ENCODE results near the gene LSM7. TPM values are rescaled to one million over a fixed set of nuclear protein-coding genes. Genes with fewer than 3 reads are reported as not detected.

The LSM7 gene
- total RNA-seq, 2 experiments from 2014 or later, result 144 to 146 TPM

- H3K27me3 Mint-ChIP-seq (ENCODE audit: low read depth), result peaks cover 26% of the 10 kb centered on the region
- ATAC-seq (no peak), DNase-seq (no peak)
- peaks cover 2% of the 10 kb centered on the region for H3K36me3 Mint-ChIP-seq (ENCODE audit: low read depth)
- peaks cover 4% of the 10 kb centered on the region for H3K4me1 Mint-ChIP-seq (ENCODE audit: low read depth)
- ChIA-PET POLR2A (interaction anchor here (0.6 kb wide), 1 partner anchor 11 kb away, joined by 3 read pairs; no protein-coding TSS in a partner anchor), CTCF (no interaction called here)
- no peak overlapping the region for H3K27ac Mint-ChIP-seq
- H3K9me3 Mint-ChIP-seq (ENCODE audit: insufficient read depth), result no peaks in the 10 kb centered on the region
- no peak overlapping the region for H3K4me3 Mint-ChIP-seq
These were observed 27.9 kb downstream of the LSM7 start for GRCh38 chr19:2300533-2300932.

- Mint-ChIP-seq H3K27ac (no peak overlapping the region), H3K27me3 (ENCODE audit: low read depth) (peaks cover under 1% of the 10 kb centered on the region), H3K36me3 (ENCODE audit: low read depth) (peaks cover 20% of the 10 kb centered on the region), H3K9me3 (ENCODE audit: insufficient read depth) (no peaks in the 10 kb centered on the region), H3K4me1 (ENCODE audit: low read depth) (peaks cover 13% of the 10 kb centered on the region), H3K4me3 (no peak overlapping the region)
- DNase-seq (no peak), ATAC-seq (no peak)
- ChIA-PET POLR2A (no interaction called here), CTCF (no interaction called here)
These were observed 32.2 kb downstream of the LSM7 start for GRCh38 chr19:2296141-2296540.

DNA sequence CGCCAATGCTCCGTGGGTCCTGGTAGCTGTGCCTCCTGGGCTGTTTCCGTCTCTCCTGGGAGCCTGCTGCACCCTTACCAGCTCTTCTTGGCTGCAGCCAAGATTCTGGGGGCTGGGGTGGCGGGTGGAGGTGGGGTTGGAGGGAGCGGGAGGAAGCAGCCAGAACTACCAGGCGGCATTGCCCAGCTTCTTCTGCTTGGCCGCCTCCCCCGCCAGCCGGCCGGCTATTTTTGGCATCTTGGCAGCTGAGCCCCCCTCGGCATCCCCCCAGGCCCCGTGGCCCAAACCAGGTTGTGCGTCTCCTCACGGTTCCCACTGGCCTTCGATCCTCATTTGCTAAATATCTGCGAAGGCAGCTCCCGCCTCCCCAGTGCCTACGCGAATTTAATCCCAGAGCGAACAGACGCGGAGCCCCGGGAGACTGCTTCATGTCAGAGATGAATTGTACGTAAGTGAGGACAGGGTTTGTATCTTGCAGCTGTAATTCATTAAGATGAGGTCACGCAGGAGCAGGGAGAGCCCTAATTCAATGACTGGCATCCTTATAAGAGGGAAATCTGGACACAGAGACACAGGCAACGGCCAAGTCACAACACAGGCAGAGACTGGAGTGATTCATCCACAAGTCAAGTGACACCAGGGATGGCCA is 33.6 kb downstream of the LSM7 start:
- ChIA-PET CTCF (interaction anchor here (1.0 kb wide), 1 partner anchor 24 kb away, joined by 3 read pairs; no protein-coding TSS in a partner anchor), POLR2A (interaction anchor here (1.1 kb wide), 1 partner anchor 20 kb away, joined by 3 read pairs; no protein-coding TSS in a partner anchor)
- Mint-ChIP-seq H3K9me3 (ENCODE audit: insufficient read depth) (no peaks in the 10 kb centered on the region), H3K36me3 (ENCODE audit: low read depth) (peaks cover 25% of the 10 kb centered on the region), H3K4me3 (no peak overlapping the region), H3K27ac (no peak overlapping the region), H3K27me3 (ENCODE audit: low read depth) (no peaks in the 10 kb centered on the region), H3K4me1 (ENCODE audit: low read depth) (peaks cover 19% of the 10 kb centered on the region)
- ATAC-seq, result no peak
- no peak for DNase-seq

DNA sequence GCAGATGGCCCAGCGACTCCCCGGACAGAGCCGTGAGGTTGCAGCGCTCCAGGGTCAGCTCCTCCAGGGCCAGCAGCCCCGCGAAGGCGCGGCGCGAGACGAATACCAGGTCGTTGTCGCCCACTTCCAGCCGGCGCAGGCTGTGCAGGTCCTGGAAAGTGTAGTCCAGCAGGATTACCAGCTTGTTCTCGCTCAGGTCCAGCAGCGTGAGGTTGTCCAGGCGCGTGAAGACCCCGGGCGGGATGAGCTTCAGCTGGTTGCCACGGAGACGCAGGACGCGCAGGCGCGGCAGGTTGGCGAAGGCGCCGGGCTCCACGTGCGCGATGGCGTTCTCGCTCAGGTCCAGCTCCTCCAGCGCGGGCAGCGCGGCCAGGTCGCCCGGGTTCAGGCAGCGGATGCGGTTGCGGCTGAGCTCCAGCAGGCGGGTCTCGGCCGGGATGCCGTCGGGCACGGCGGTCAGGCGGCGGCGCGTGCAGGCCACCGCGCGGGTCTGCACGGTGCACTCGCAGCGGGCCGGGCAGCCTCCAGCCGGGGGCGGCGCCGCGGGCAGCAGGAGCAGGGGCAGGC is 37.1 kb downstream of the LSM7 start:
- Mint-ChIP-seq H3K4me1 (ENCODE audit: low read depth) (peaks cover 41% of the 10 kb centered on the region), H3K36me3 (ENCODE audit: low read depth) (peaks cover 25% of the 10 kb centered on the region), H3K4me3 (peak overlapping the region; percentile 82), H3K9me3 (ENCODE audit: insufficient read depth) (no peaks in the 10 kb centered on the region), H3K27ac (peak overlapping the region; percentile 87), H3K27me3 (ENCODE audit: low read depth) (peaks cover 5% of the 10 kb centered on the region)
- no peak for DNase-seq
- POLR2A ChIA-PET, result interaction anchor here (1.0 kb wide), 1 partner anchor 12 kb away, joined by 4 read pairs; no protein-coding TSS in a partner anchor
- ATAC-seq, result no peak
- CTCF ChIA-PET, result interaction anchor here (0.6 kb wide), 1 partner anchor 357 kb away, joined by 3 read pairs; no protein-coding TSS in a partner anchor

DNA sequence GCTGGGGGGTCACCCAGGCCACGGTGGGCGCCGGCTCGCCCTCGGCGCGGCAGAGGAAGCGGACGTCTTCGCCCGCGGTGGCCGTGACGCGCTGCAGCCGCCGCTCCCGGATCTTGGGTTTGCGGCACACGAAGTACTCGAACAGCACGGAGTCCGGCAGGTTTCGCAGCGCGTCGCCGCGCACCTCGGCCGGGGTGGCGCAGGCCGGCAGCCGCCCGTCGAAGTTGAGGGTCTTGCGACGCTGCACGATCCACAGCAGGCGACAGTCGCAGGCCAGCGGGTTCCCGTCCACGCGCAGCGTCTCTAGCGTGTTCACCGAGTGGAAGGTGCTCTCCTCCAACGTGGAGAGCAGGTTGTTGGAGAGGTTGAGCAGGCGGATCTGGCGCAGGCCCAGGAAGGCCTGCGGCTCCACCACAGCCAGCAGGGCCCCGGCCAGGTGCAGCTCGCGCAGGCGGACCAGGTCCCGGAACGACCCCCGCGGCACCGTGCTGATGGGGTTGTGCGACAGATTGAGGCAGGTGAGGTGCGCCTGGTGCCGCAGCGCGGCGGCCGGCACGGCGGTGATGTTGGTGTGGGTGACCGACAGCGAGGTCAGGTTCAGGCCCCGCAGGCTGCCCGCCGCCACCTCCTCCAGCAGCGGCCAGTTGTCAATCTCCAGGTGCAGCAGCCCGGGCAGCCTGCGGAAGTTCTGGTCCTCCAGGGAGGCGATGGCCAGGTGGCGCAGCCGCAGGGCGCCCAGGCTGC is 37.8 kb downstream of the LSM7 start:
- DNase-seq (peak; percentile 51), ATAC-seq (peak; percentile 34)
- Mint-ChIP-seq H3K36me3 (ENCODE audit: low read depth) (peaks cover 25% of the 10 kb centered on the region), H3K4me3 (peak overlapping the region; percentile 82), H3K9me3 (ENCODE audit: insufficient read depth) (no peaks in the 10 kb centered on the region), H3K27ac (peak overlapping the region; percentile 87), H3K4me1 (ENCODE audit: low read depth) (peaks cover 41% of the 10 kb centered on the region), H3K27me3 (ENCODE audit: low read depth) (peaks cover 5% of the 10 kb centered on the region)
- POLR2A ChIA-PET, result no interaction called here
- CTCF ChIA-PET, result no interaction called here

- Mint-ChIP-seq H3K4me3 (peak overlapping the region; percentile 85), H3K27ac (peak overlapping the region; percentile 97), H3K9me3 (ENCODE audit: insufficient read depth) (no peaks in the 10 kb centered on the region), H3K27me3 (ENCODE audit: low read depth) (peaks cover 5% of the 10 kb centered on the region), H3K36me3 (ENCODE audit: low read depth) (peaks cover 17% of the 10 kb centered on the region), H3K4me1 (ENCODE audit: low read depth) (peaks cover 39% of the 10 kb centered on the region)
- POLR2A ChIA-PET, result interaction anchor here (0.7 to 1.3 kb wide), 5 partner anchors 10 to 186 kb away, joined by 3 to 4 read pairs (median 3); partner anchors contain the start of gene GADD45B
- peak; percentile 81 for ATAC-seq
- CTCF ChIA-PET, result interaction anchor here (0.7 to 2.5 kb wide), 4 partner anchors 14 to 105 kb away, joined by 3 to 15 read pairs (median 4); no protein-coding TSS in a partner anchor
- peak; percentile 82 for DNase-seq
These were observed 38.5 kb downstream of the LSM7 start for GRCh38 chr19:2289714-2290435.

DNA sequence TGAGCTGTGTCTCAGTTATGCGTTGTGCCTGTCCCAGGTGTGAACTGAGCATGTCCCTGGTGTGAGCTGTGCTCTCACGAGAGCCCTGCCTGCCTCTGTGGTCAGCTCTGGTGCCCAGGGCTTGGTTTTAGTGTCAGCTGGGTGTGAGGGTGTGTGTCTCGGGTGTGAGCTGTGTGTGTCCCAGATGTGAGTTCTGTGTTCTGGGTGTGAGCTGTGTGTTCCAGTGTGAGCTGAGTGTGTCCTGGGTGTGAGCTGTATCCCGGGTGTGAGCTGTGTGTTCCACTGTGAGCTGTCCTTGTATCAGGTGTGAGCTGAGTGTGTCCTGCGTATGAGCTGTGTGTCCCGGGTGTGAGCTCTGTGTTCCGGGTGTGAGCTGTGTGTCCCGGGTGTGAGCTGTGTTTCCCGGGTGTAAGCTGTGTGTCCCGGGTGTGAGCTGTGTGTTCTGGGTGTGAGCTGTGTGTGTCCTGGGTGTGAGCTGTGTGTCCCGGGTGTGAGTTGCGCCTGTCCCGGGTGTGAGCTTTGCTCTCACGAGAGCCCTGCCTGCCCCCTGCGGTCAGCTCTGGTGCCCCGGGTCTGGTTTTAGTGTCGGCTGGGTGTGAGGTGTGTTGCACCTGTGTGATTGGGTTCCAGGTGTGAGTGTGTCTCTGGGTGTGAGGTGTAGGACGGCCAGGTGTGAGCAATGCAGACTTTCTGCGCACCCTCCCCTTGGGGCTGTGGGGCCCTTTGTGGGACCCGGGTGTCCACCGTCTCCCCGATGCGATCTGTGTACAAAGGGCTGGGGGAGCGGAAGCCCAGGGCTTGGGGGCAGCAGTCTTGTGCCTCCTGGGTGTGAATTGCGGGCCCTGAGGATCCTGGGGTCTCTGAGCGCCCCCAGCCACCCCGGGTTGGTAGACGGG is 39.3 kb downstream of the LSM7 start:
- ATAC-seq (peak; percentile 26), DNase-seq (no peak)
- ChIA-PET POLR2A (interaction anchor here (0.7 to 1.3 kb wide), 6 partner anchors 11 to 332 kb away, joined by 3 to 4 read pairs (median 3); partner anchors contain the start of gene GADD45B), CTCF (interaction anchor here (0.7 to 2.5 kb wide), 6 partner anchors 13 to 131 kb away, joined by 3 to 15 read pairs (median 4); partner anchors contain the start of genes LSM7 and SPPL2B)
- H3K36me3 Mint-ChIP-seq (ENCODE audit: low read depth), result peaks cover 16% of the 10 kb centered on the region
- H3K4me1 Mint-ChIP-seq (ENCODE audit: low read depth), result peaks cover 36% of the 10 kb centered on the region
- peak overlapping the region; percentile 97 for H3K27ac Mint-ChIP-seq
- peak overlapping the region; percentile 85 for H3K4me3 Mint-ChIP-seq
- H3K9me3 Mint-ChIP-seq (ENCODE audit: insufficient read depth), result no peaks in the 10 kb centered on the region
- peaks cover 5% of the 10 kb centered on the region for H3K27me3 Mint-ChIP-seq (ENCODE audit: low read depth)

GRCh38 chr19:2288338-2288817 is 40.0 kb downstream of the LSM7 start:
- no peaks in the 10 kb centered on the region for H3K9me3 Mint-ChIP-seq (ENCODE audit: insufficient read depth)
- ChIA-PET POLR2A (interaction anchor here (0.6 to 1.3 kb wide), 4 partner anchors 12 to 188 kb away, joined by 3 to 4 read pairs (median 3); partner anchors contain the start of gene GADD45B), CTCF (interaction anchor here (1.0 to 2.5 kb wide), 4 partner anchors 14 to 130 kb away, joined by 3 to 15 read pairs (median 4); partner anchors contain the start of genes LSM7 and SPPL2B)
- ATAC-seq (no peak), DNase-seq (no peak)
- H3K27me3 Mint-ChIP-seq (ENCODE audit: low read depth), result peaks cover 5% of the 10 kb centered on the region
- peak overlapping the region; percentile 85 for H3K4me3 Mint-ChIP-seq
- peaks cover 13% of the 10 kb centered on the region for H3K36me3 Mint-ChIP-seq (ENCODE audit: low read depth)
- H3K4me1 Mint-ChIP-seq (ENCODE audit: low read depth), result peaks cover 33% of the 10 kb centered on the region
- H3K27ac Mint-ChIP-seq, result peak overlapping the region; percentile 97

GRCh38 chr19:2287585-2288337 is 40.6 kb downstream of the LSM7 start:
- ATAC-seq (no peak), DNase-seq (no peak)
- ChIA-PET POLR2A (interaction anchor here (0.5 to 1.2 kb wide), 4 partner anchors 11 to 496 kb away, joined by 3 to 6 read pairs (median 3); partner anchors contain the start of gene SGTA), CTCF (interaction anchor here (1.3 to 2.5 kb wide), 2 partner anchors 14 to 40 kb away, joined by 4 to 15 read pairs; partner anchors contain the start of genes LSM7 and SPPL2B)
- H3K4me3 Mint-ChIP-seq, result no peak overlapping the region
- no peaks in the 10 kb centered on the region for H3K9me3 Mint-ChIP-seq (ENCODE audit: insufficient read depth)
- H3K27ac Mint-ChIP-seq, result peak overlapping the region; percentile 97
- peaks cover 5% of the 10 kb centered on the region for H3K27me3 Mint-ChIP-seq (ENCODE audit: low read depth)
- peaks cover 10% of the 10 kb centered on the region for H3K36me3 Mint-ChIP-seq (ENCODE audit: low read depth)
- H3K4me1 Mint-ChIP-seq (ENCODE audit: low read depth), result peaks cover 35% of the 10 kb centered on the region

All from activated CD8-positive, alpha-beta T cell treated with anti-CD3 and anti-CD28 coated beads, Interleukin-2, amount 10 ng/mL, durations not matched to agents 7 days and 5 days (primary cell).